K562 (cell line): Measurements from ENCODE around the gene MTOR. TPM values are rescaled to one million over a fixed set of nuclear protein-coding genes. Genes with fewer than 3 reads are reported as not detected.
"Not testable (repeated sequence)": the region's sequence is repeated elsewhere in the genome, so short reads cannot be mapped to it uniquely, and the experiment has no call there.

ENCODE experiments used
- ATAC-seq: fragments of 200-7000 bp; cut with Tn5 transposase; 3 replicates; pipeline ENCODE4 v1.9.1; 2020; ENCODE audit warnings: moderate library complexity
- BruUV-seq: library from RNA; stranded (reverse); fragments of 400-500 nt; replicated peaks from 2 replicates; lab custom pipeline; 2021; lab: Mats Ljungman, UMichigan
- CTCF ChIA-PET: fragments of 300-600 bp; formaldehyde crosslinking; extraction: SDS; loops from one replicate; lab custom pipeline; 2021; ENCODE audit warnings: low intra/inter-chr PET ratio; lab: Yijun Ruan, JAX
- POLR2A ChIA-PET: fragments of 300-600, 350-650 bp; sonication (Branson Sonifier 250); formaldehyde crosslinking; extraction: SDS; loops from one replicate; lab custom pipeline; 2021; ENCODE audit warnings: antibody characterized with exemption, inconsistent platforms; lab: Yijun Ruan, JAX
- DNase-seq, 4 experiments: peaks; one replicate each; pipeline versions ENCODE4 v3.0.0 to v3.0.0-alpha.2; 2011 to 2018; ENCODE audit warnings: low spot score in 3 of 4, mixed read lengths in 3 of 4; ENCODE audit errors: extremely low read depth in 1 of 4
- FAIRE-seq: peaks from 2 replicates; lab custom pipeline; 2011; peaks lifted over from hg19 to GRCh38; lab: Jason Lieb, UNC
- H2AFZ ChIP-seq: 2 replicates; pipeline ENCODE4 v1.6.0; 2011; ENCODE audit warnings: low read depth, low read length, control low read depth, inconsistent platforms
- H3K27ac ChIP-seq: fragments of 200-600 bp; 3 replicates; pipeline ENCODE4 v1.8.0; 2011; ENCODE audit warnings: low read depth, mild to moderate bottlenecking, control low read depth, inconsistent platforms, low read length, moderate library complexity, mixed read lengths; ENCODE audit errors: extremely low read depth
- H3K27me3 ChIP-seq, 2 experiments: fragments of 300-600 bp in 1 of 2; 2 replicates in 1 of 2; 3 replicates in 1 of 2; pipeline versions ENCODE4 v1.6.0 to v1.8.0; 2011; ENCODE audit warnings: inconsistent platforms in 2 of 2, low read length in 2 of 2, mild to moderate bottlenecking in 1 of 2, mixed read lengths in 1 of 2, moderate library complexity in 1 of 2; ENCODE audit not compliant: control insufficient read depth in 2 of 2, insufficient read depth in 2 of 2
- H3K36me3 ChIP-seq: fragments of 300-600 bp; 3 replicates; pipeline ENCODE4 v1.8.0; 2011; ENCODE audit warnings: mild to moderate bottlenecking, low read length, inconsistent platforms; ENCODE audit not compliant: control insufficient read depth, insufficient read depth
- H3K4me1 ChIP-seq, 2 experiments: fragments of 200-600 bp in 1 of 2; replicated peaks in 1 of 2; 2 replicates in 1 of 2; 3 replicates in 1 of 2; pipeline versions ENCODE4 v1.5.1 to v1.8.0; 2011; ENCODE audit warnings: inconsistent platforms in 2 of 2, low read length in 2 of 2, mild to moderate bottlenecking in 1 of 2, mixed read lengths in 1 of 2, moderate library complexity in 1 of 2; ENCODE audit not compliant: control insufficient read depth in 2 of 2, insufficient read depth in 2 of 2
- H3K4me2 ChIP-seq: 2 replicates; pipeline ENCODE4 v1.6.1; 2011; ENCODE audit warnings: low read length, control low read depth, inconsistent platforms, mixed read lengths; ENCODE audit not compliant: insufficient read depth
- H3K4me3 ChIP-seq: fragments of 200-600 bp; sonication (generic), shearing (Covaris generic); 2 replicates; pipeline ENCODE4 v1.5.1; 2016; ENCODE audit warnings: control low read depth, inconsistent platforms
- H3K79me2 ChIP-seq: fragments of 200-600 bp; 3 replicates; pipeline ENCODE4 v1.8.0; 2011; ENCODE audit warnings: low read length, inconsistent platforms; ENCODE audit not compliant: control insufficient read depth, insufficient read depth
- H3K9ac ChIP-seq, 2 experiments: 2 replicates each; pipeline versions ENCODE4 v1.6.0 to v1.6.1; 2011; ENCODE audit warnings: low read depth in 2 of 2, low read length in 2 of 2, control low read depth in 1 of 2, inconsistent platforms in 1 of 2, mild to moderate bottlenecking in 1 of 2, mixed read lengths in 1 of 2; ENCODE audit not compliant: insufficient read depth in 1 of 2
- H3K9me1 ChIP-seq: one replicate; pipeline ENCODE4 v1.6.0; 2011; ENCODE audit warnings: inconsistent platforms, mild to moderate bottlenecking, low read length, moderate library complexity; ENCODE audit not compliant: control insufficient read depth, insufficient read depth
- H3K9me3 ChIP-seq: replicated peaks from 2 replicates; pipeline ENCODE4 v1.5.1; 2011; ENCODE audit warnings: low read depth, low read length, inconsistent platforms; ENCODE audit not compliant: control insufficient read depth, insufficient read depth
- H4K20me1 ChIP-seq: replicated peaks from 2 replicates; pipeline ENCODE4 v1.6.1; 2011; ENCODE audit warnings: low read length, inconsistent platforms, mixed read lengths; ENCODE audit not compliant: control insufficient read depth, insufficient read depth
- CEBPB ChIP-seq: fragments of 450-650 bp; IDR thresholded peaks from 2 replicates; pipeline ENCODE4 v1.6.1; 2016; ENCODE audit warnings: missing genetic modification characterization, missing compliant biosample characterization
- GMEB1 ChIP-seq: fragments of 250-450 bp; sonication (Bioruptor Pico); IDR thresholded peaks from 2 replicates; pipeline ENCODE4 v1.4.0; 2020; ENCODE audit warnings: mild to moderate bottlenecking
- HDAC8 ChIP-seq: fragments of 450-650 bp; IDR thresholded peaks from 2 replicates; pipeline ENCODE4 v1.6.1; 2016; ENCODE audit warnings: mild to moderate bottlenecking, missing genetic modification characterization, moderate library complexity, missing compliant biosample characterization
- MECOM ChIP-seq: fragments of 250-450 bp; sonication (Bioruptor Pico); IDR thresholded peaks from 2 replicates; pipeline ENCODE4 v1.8.0; 2022; ENCODE audit warnings: inconsistent platforms
- MIER1 ChIP-seq: fragments of 450-650 bp; IDR thresholded peaks from 2 replicates; pipeline ENCODE4 v1.6.1; 2016; ENCODE audit warnings: antibody characterized with exemption, mild to moderate bottlenecking, low read depth
- POLR2AphosphoS5 ChIP-seq: IDR thresholded peaks from 2 replicates; pipeline ENCODE4 v1.6.1; 2011; ENCODE audit warnings: mild to moderate bottlenecking, low read depth, low read length, moderate library complexity; ENCODE audit not compliant: control insufficient read depth, insufficient read depth
- ZNF75A ChIP-seq: fragments of 450-650 bp; formaldehyde crosslinking; IDR thresholded peaks from 2 replicates; pipeline ENCODE4 v1.4.0; 2020; ENCODE audit warnings: mild to moderate bottlenecking
- ZNF778 ChIP-seq: fragments of 450-650 bp; formaldehyde crosslinking; IDR thresholded peaks from 2 replicates; pipeline ENCODE4 v1.4.0; 2020; ENCODE audit warnings: mild to moderate bottlenecking, moderate library complexity
- WGBS: fragments of 100-300 bp; shearing (Covaris generic); methylation state at CpG from one replicate; pipeline ENCODE4 v1.1.6; 2016; ENCODE audit warnings: low coverage, mixed read lengths; ENCODE audit not compliant: insufficient coverage; ENCODE audit errors: missing lambda C conversion rate; 5-methylcytosine and 5-hydroxymethylcytosine counted together
- in situ Hi-C: fragments of 300-500 bp; cut with MboI; formaldehyde crosslinking; loops from 4 replicates; pipeline ENCODE4 v1.15.0; 2018; ENCODE audit warnings: inconsistent platforms, mixed read lengths
- intact Hi-C: fragments of 100-400 bp; cut with micrococcal nuclease; formaldehyde crosslinking; loops from 2 replicates; pipeline ENCODE4 v1.14.2; 2022
- polyA plus RNA-seq, 8 experiments: library from polyadenylated mRNA; depleted of rRNA in 4 of 8; stranded (reverse) in 5 of 8; unstranded in 3 of 8; fragments of >200 nt; fragmentation: Nextera tagmentation in 2 of 8; fragmentation: Illumina TruSeq in 1 of 8; extraction: Ambion mirVana in 2 of 8; extraction: Trizol in 1 of 8; gene quantifications; 2 replicates each; pipeline versions ENCODE4 v1.2.1 to v1.2.3, GENCODE V29; 2011 to 2014; ENCODE audit warnings: inconsistent platforms in 1 of 8, missing spikeins in 1 of 8
- total RNA-seq, 7 experiments: library from RNA; depleted of rRNA in 6 of 7; stranded (reverse); fragments of >200 nt in 6 of 7; fragmentation: Illumina TruSeq in 2 of 7; extraction: Trizol in 2 of 7; gene quantifications; 2 replicates each; pipeline versions ENCODE4 v1.2.1 to v1.2.3, GENCODE V29; 2011 to 2021; ENCODE audit warnings: low replicate concordance in 1 of 7

Gene MTOR
- total and polyA plus RNA-seq, 9 of the 15 experiments (the other 6 are each of a cell fraction or from before 2014, with no cell fraction given): 11.4 to 71.4 (median 52.2) TPM

GRCh38 chr1:11080931-11081330, 181.4 kb downstream of the MTOR start (continued):
- TF ChIP-seq HDAC8 (tag): no peak
- no peak for TF ChIP-seq MIER1
- TF ChIP-seq POLR2AphosphoS5: no peak
- no peak for TF ChIP-seq MECOM
- TF ChIP-seq ZNF75A: no peak

- no peaks in the 10 kb centered on the region for H3K27me3 ChIP-seq
- no peak for FAIRE-seq
- no peaks in the 10 kb centered on the region for H3K9me1 ChIP-seq
- H3K27ac ChIP-seq: no peak overlapping the region
- TF ChIP-seq CEBPB (no peak), GMEB1 (CRISPR knock-in tag) (no peak), ZNF778 (CRISPR knock-in tag) (no peak)
- 89% methylated on average over 2 of the region's 2 CpGs for WGBS
- no peak overlapping the region for H3K9ac ChIP-seq
- ATAC-seq: no peak
- no peaks in the 10 kb centered on the region for H4K20me1 ChIP-seq
- no peaks in the 10 kb centered on the region for H3K4me1 ChIP-seq
- CTCF ChIA-PET: interaction anchor here (0.6 kb wide), 1 partner anchor 102 kb away, joined by 4 read pairs; no protein-coding TSS in a partner anchor
- no TSS peak for BruUV-seq
- peaks cover 90% of the 10 kb centered on the region for H3K36me3 ChIP-seq
- no peaks in the 10 kb centered on the region for H3K9me3 ChIP-seq
- in situ Hi-C loops (no loop called here), intact Hi-C loops (no loop called here)
- H3K79me2 ChIP-seq: no peaks in the 10 kb centered on the region
- no peak overlapping the region for H3K4me2 ChIP-seq
- H3K4me3 ChIP-seq: no peak overlapping the region
- POLR2A ChIA-PET: interaction anchor here (0.7 to 3.0 kb wide), 7 partner anchors 9 to 789 kb away, joined by 3 to 10 read pairs (median 4); partner anchors contain the start of gene EXOSC10
- no peak overlapping the region for H2AFZ ChIP-seq
- no peak for DNase-seq
Measured at GRCh38 chr1:11078631-11079030, 183.7 kb downstream of the MTOR start.

GRCh38 chr1:11073398-11073797, 189.0 kb downstream of the MTOR start:
- DNase-seq, H3K27ac ChIP-seq, H4K20me1 ChIP-seq, intact Hi-C loops, H3K4me3 ChIP-seq, H3K9me3 ChIP-seq, H3K4me2 ChIP-seq, FAIRE-seq, H3K9me1 ChIP-seq, ATAC-seq, H3K4me1 ChIP-seq, H3K79me2 ChIP-seq, in situ Hi-C loops, BruUV-seq, CTCF ChIA-PET, H2AFZ ChIP-seq, H3K9ac ChIP-seq, H3K27me3 ChIP-seq: not testable (repeated sequence)
- H3K36me3 ChIP-seq: peaks cover 94% of the 10 kb centered on the region
- POLR2A ChIA-PET: interaction anchor here (1.5 kb wide), 2 partner anchors 8 to 12 kb away, joined by 3 to 4 read pairs; no protein-coding TSS in a partner anchor
- 92% methylated on average over 7 of the region's 7 CpGs for WGBS
